SK-N-SH treated with all-trans-retinoic acid at 6 μM for 48 hours (cell line): Measurements from ENCODE around the gene FYN.
A peak's percentile ranks its signal among the peaks of the same experiment; 100 is the strongest.

ENCODE experiments used
- ATAC-seq: fragments of 200-7000 bp; cut with Tn5 transposase; 3 replicates; pipeline ENCODE4 v1.9.1; 2020; ENCODE audit warnings: mild to moderate bottlenecking, moderate library complexity
- BACH2 ChIP-seq: fragments of 250-450 bp; sonication (Bioruptor Pico); IDR thresholded peaks from 2 replicates; pipeline ENCODE4 v1.9.0; 2021; ENCODE audit warnings: mild to moderate bottlenecking, borderline replicate concordance
- CSDC2 ChIP-seq: fragments of 250-450 bp; sonication (Bioruptor Pico); IDR thresholded peaks from 2 replicates; pipeline ENCODE4 v1.5.0; 2020; ENCODE audit warnings: mild to moderate bottlenecking, moderate library complexity
- ESRRG ChIP-seq: fragments of 250-450 bp; sonication (Bioruptor Pico); IDR thresholded peaks from 2 replicates; pipeline ENCODE4 v1.6.1; 2021; ENCODE audit warnings: mild to moderate bottlenecking
- GLIS3 ChIP-seq: fragments of 250-450 bp; sonication (Bioruptor Pico); IDR thresholded peaks from 2 replicates; pipeline ENCODE4 v1.5.0; 2020; ENCODE audit warnings: mild to moderate bottlenecking, moderate library complexity
- ISL1 ChIP-seq: fragments of 250-450 bp; sonication (Bioruptor Pico); IDR thresholded peaks from 2 replicates; pipeline ENCODE4 v2.1.2; 2022; ENCODE audit warnings: mild to moderate bottlenecking, moderate library complexity
- OSR1 ChIP-seq: fragments of 250-450 bp; sonication (Bioruptor Pico); IDR thresholded peaks from 2 replicates; pipeline ENCODE4 v1.8.0; 2022; ENCODE audit warnings: moderate library complexity, mild to moderate bottlenecking, inconsistent platforms
- PPARA ChIP-seq: fragments of 250-450 bp; sonication (Bioruptor Pico); IDR thresholded peaks from 2 replicates; pipeline ENCODE4 v1.5.0; 2020; ENCODE audit warnings: mild to moderate bottlenecking, borderline replicate concordance
- RARB ChIP-seq: fragments of 250-450 bp; sonication (Bioruptor Pico); IDR thresholded peaks from 2 replicates; pipeline ENCODE4 v1.8.0; 2021; ENCODE audit warnings: mild to moderate bottlenecking, moderate library complexity
- SNAI2 ChIP-seq: fragments of 250-450 bp; sonication (Bioruptor Pico); IDR thresholded peaks from 2 replicates; pipeline ENCODE4 v1.5.0; 2020; ENCODE audit warnings: mild to moderate bottlenecking, moderate library complexity
- TCF4 ChIP-seq: fragments of 250-450 bp; sonication (Bioruptor Pico); IDR thresholded peaks from 2 replicates; pipeline ENCODE4 v1.8.0; 2021; ENCODE audit warnings: mild to moderate bottlenecking, moderate library complexity, borderline replicate concordance
- ZC3H10 ChIP-seq: fragments of 250-450 bp; sonication (Bioruptor Pico); IDR thresholded peaks from 2 replicates; pipeline ENCODE4 v1.5.1; 2021; ENCODE audit warnings: mild to moderate bottlenecking, moderate library complexity
- ZFP3 ChIP-seq: fragments of 250-450 bp; sonication (Bioruptor Pico); IDR thresholded peaks from 2 replicates; pipeline ENCODE4 v1.5.0; 2020; ENCODE audit warnings: mild to moderate bottlenecking, moderate library complexity
- ZFP30 ChIP-seq: fragments of 450-650 bp; formaldehyde crosslinking; IDR thresholded peaks from 2 replicates; pipeline ENCODE4 v1.5.0; 2022; ENCODE audit warnings: mild to moderate bottlenecking, moderate library complexity
- ZNF565 ChIP-seq: fragments of 450-650 bp; formaldehyde crosslinking; conservative IDR thresholded peaks from 2 replicates; pipeline ENCODE4 v1.5.0; 2020; ENCODE audit warnings: low read depth, mild to moderate bottlenecking, moderate library complexity
- ZNF70 ChIP-seq: fragments of 450-650 bp; formaldehyde crosslinking; IDR thresholded peaks from 2 replicates; pipeline ENCODE4 v1.5.0; 2020; ENCODE audit warnings: mild to moderate bottlenecking, moderate library complexity
- ZNF8 ChIP-seq: fragments of 450-650 bp; formaldehyde crosslinking; IDR thresholded peaks from 2 replicates; pipeline ENCODE4 v1.5.0; 2020; ENCODE audit warnings: mild to moderate bottlenecking, moderate library complexity
- TF ChIP-seq, protein P1 (sequence below): fragments of 250-450 bp; sonication (Bioruptor Pico); IDR thresholded peaks from 2 replicates; pipeline ENCODE4 v1.5.0; 2020; ENCODE audit warnings: mild to moderate bottlenecking, moderate library complexity
- TF ChIP-seq, protein P2 (sequence below): fragments of 250-450 bp; sonication (Bioruptor Pico); IDR thresholded peaks from 2 replicates; pipeline ENCODE4 v1.8.0; 2020; ENCODE audit warnings: mild to moderate bottlenecking, moderate library complexity, borderline replicate concordance
- TF ChIP-seq, protein P3 (sequence below): fragments of 250-450 bp; sonication (Bioruptor Pico); IDR thresholded peaks from 2 replicates; pipeline ENCODE4 v1.5.1; 2020; ENCODE audit warnings: low read depth, mild to moderate bottlenecking, moderate library complexity
- TF ChIP-seq, protein P4 (sequence below): fragments of 250-450 bp; sonication (Bioruptor Pico); IDR thresholded peaks from 2 replicates; pipeline ENCODE4 v1.8.0; 2021; ENCODE audit warnings: low read depth, mild to moderate bottlenecking, moderate library complexity, borderline replicate concordance

The FYN gene

GRCh38 chr6:111710439-111710838, 162.8 kb downstream of the FYN start (continued):
- TF ChIP-seq RARB (CRISPR knock-in tag) = no peak
- TF ChIP-seq, all 23 proteins: peak for 0

DNA sequence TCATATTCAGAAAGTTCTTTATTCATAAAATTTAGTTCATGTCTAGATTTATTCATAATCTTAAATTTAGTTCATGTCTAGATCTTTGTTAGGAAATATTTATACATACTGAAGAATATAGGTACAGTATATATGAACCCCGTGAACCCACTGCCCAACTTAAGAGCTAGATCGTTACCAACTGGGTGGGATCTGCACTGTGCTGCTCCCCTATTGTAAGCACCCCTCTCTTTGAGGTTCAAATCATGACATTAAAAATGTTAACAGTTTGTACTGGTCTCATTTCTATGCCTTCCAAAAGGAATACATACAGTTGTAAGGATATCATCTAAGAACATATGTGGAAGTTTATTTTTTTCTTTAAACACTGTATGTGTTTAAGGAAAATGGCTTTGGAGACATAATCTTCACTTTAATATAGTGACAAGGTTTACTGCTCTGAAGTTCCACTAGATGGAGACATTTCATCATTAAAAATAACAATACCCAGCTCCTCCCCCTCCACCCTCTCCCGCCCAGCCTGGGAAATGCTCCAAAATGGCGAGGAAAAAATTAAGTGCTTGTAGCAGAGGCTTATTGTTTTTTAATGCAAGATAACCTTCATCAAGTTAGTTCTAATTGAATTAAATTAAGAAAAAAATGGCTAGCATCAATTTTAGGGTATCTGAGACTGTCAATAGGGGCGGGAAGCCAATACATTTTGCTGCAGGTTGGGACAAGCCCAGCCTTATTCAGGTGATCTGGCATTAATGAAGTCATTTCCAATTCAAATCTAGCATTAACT, 163.4 kb downstream of the FYN start:
- peak; percentile 97 for ATAC-seq
- no peak for TF ChIP-seq ESRRG (CRISPR knock-in tag)
- TF ChIP-seq ZNF70 (CRISPR knock-in tag) = no peak
- TF ChIP-seq PPARA (CRISPR knock-in tag) = no peak
- TF ChIP-seq, protein P1, sequence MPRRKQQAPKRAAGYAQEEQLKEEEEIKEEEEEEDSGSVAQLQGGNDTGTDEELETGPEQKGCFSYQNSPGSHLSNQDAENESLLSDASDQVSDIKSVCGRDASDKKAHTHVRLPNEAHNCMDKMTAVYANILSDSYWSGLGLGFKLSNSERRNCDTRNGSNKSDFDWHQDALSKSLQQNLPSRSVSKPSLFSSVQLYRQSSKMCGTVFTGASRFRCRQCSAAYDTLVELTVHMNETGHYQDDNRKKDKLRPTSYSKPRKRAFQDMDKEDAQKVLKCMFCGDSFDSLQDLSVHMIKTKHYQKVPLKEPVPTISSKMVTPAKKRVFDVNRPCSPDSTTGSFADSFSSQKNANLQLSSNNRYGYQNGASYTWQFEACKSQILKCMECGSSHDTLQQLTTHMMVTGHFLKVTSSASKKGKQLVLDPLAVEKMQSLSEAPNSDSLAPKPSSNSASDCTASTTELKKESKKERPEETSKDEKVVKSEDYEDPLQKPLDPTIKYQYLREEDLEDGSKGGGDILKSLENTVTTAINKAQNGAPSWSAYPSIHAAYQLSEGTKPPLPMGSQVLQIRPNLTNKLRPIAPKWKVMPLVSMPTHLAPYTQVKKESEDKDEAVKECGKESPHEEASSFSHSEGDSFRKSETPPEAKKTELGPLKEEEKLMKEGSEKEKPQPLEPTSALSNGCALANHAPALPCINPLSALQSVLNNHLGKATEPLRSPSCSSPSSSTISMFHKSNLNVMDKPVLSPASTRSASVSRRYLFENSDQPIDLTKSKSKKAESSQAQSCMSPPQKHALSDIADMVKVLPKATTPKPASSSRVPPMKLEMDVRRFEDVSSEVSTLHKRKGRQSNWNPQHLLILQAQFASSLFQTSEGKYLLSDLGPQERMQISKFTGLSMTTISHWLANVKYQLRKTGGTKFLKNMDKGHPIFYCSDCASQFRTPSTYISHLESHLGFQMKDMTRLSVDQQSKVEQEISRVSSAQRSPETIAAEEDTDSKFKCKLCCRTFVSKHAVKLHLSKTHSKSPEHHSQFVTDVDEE (CRISPR knock-in tag) = no peak
- TF ChIP-seq ZNF565 = no peak
- TF ChIP-seq ISL1 (CRISPR knock-in tag) = no peak
- TF ChIP-seq, protein P2, sequence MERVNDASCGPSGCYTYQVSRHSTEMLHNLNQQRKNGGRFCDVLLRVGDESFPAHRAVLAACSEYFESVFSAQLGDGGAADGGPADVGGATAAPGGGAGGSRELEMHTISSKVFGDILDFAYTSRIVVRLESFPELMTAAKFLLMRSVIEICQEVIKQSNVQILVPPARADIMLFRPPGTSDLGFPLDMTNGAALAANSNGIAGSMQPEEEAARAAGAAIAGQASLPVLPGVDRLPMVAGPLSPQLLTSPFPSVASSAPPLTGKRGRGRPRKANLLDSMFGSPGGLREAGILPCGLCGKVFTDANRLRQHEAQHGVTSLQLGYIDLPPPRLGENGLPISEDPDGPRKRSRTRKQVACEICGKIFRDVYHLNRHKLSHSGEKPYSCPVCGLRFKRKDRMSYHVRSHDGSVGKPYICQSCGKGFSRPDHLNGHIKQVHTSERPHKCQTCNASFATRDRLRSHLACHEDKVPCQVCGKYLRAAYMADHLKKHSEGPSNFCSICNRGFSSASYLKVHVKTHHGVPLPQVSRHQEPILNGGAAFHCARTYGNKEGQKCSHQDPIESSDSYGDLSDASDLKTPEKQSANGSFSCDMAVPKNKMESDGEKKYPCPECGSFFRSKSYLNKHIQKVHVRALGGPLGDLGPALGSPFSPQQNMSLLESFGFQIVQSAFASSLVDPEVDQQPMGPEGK (CRISPR knock-in tag) = no peak
- no peak for TF ChIP-seq GLIS3 (CRISPR knock-in tag)
- no peak for TF ChIP-seq BACH2 (CRISPR knock-in tag)
- no peak for TF ChIP-seq ZNF8
- no peak for TF ChIP-seq OSR1 (CRISPR knock-in tag)
- TF ChIP-seq TCF4 (CRISPR knock-in tag) = no peak
- no peak for TF ChIP-seq RARB (CRISPR knock-in tag)
- no peak for TF ChIP-seq CSDC2 (CRISPR knock-in tag)
- TF ChIP-seq, protein P3, sequence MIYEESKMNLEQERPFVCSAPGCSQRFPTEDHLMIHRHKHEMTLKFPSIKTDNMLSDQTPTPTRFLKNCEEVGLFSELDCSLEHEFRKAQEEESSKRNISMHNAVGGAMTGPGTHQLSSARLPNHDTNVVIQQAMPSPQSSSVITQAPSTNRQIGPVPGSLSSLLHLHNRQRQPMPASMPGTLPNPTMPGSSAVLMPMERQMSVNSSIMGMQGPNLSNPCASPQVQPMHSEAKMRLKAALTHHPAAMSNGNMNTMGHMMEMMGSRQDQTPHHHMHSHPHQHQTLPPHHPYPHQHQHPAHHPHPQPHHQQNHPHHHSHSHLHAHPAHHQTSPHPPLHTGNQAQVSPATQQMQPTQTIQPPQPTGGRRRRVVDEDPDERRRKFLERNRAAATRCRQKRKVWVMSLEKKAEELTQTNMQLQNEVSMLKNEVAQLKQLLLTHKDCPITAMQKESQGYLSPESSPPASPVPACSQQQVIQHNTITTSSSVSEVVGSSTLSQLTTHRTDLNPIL (CRISPR knock-in tag) = no peak
- TF ChIP-seq SNAI2 = no peak
- no peak for TF ChIP-seq ZFP3 (CRISPR knock-in tag)
- TF ChIP-seq, protein P4, sequence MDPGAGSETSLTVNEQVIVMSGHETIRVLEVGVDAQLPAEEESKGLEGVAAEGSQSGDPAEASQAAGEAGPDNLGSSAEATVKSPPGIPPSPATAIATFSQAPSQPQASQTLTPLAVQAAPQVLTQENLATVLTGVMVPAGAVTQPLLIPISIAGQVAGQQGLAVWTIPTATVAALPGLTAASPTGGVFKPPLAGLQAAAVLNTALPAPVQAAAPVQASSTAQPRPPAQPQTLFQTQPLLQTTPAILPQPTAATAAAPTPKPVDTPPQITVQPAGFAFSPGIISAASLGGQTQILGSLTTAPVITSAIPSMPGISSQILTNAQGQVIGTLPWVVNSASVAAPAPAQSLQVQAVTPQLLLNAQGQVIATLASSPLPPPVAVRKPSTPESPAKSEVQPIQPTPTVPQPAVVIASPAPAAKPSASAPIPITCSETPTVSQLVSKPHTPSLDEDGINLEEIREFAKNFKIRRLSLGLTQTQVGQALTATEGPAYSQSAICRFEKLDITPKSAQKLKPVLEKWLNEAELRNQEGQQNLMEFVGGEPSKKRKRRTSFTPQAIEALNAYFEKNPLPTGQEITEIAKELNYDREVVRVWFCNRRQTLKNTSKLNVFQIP (CRISPR knock-in tag) = no peak

GRCh38 chr6:111709201-111709600, 164.1 kb downstream of the FYN start:
- ATAC-seq = no peak
- TF ChIP-seq ZFP30 (CRISPR knock-in tag) = no peak
- no peak for TF ChIP-seq RARB (CRISPR knock-in tag)
- TF ChIP-seq ZNF8 = no peak
- TF ChIP-seq OSR1 (CRISPR knock-in tag) = no peak
- no peak for TF ChIP-seq BACH2 (CRISPR knock-in tag)
- TF ChIP-seq, protein P3 (CRISPR knock-in tag) = no peak
- TF ChIP-seq ZC3H10 (CRISPR knock-in tag) = no peak
